Gastrocnemius medialis (tissue), 4 donors: ENCODE data around the gene PSD4. TPM values are rescaled to one million over a fixed set of nuclear protein-coding genes. Genes with fewer than 3 reads are reported as not detected.
A peak's percentile ranks its signal among the peaks of the same experiment; 100 is the strongest.

ENCODE experiments used
- ATAC-seq, 2 donors: fragments of 150-250 bp; one replicate each; pipeline ENCODE4 v1.9.1; 2016
- DNase-seq, 2 donors: peaks; one replicate each; pipeline ENCODE4 v3.0.0-alpha.2; 2019
- H3K27ac ChIP-seq, 4 donors: fragments of 200-600 bp; sonication (generic); 1 replicate in 1 of 4; 2 replicates in 3 of 4; pipeline ENCODE4 v1.5.1; 2016 to 2018; ENCODE audit warnings: mild to moderate bottlenecking in 2 of 4, moderate library complexity in 1 of 4
- H3K27me3 ChIP-seq, 3 donors: fragments of 200-600 bp; sonication (generic) in 2 of 3; 1 replicate in 1 of 3; 2 replicates in 2 of 3; pipeline versions ENCODE4 v1.5.1 to v1.6.0; 2016 to 2019; ENCODE audit warnings: mild to moderate bottlenecking in 1 of 3, moderate library complexity in 1 of 3
- H3K36me3 ChIP-seq, 2 donors: fragments of 200-600 bp; sonication (generic) in 1 of 2; one replicate each; pipeline ENCODE4 v1.5.1; 2017 to 2018
- H3K4me1 ChIP-seq, 2 donors: fragments of 200-600 bp; sonication (generic) in 1 of 2; one replicate each; pipeline ENCODE4 v1.5.1; 2016 to 2017; ENCODE audit warnings: mild to moderate bottlenecking in 2 of 2
- H3K4me3 ChIP-seq, 4 donors: fragments of 200-600 bp; sonication (generic) in 3 of 4; 1 replicate in 1 of 4; 2 replicates in 3 of 4; pipeline ENCODE4 v1.5.1; 2016 to 2019; ENCODE audit warnings: mild to moderate bottlenecking in 2 of 4
- H3K9me3 ChIP-seq, 3 donors: fragments of 200-600 bp; sonication (generic) in 2 of 3; 1 replicate in 1 of 3; 2 replicates in 2 of 3; pipeline ENCODE4 v1.5.1; 2016 to 2019
- CTCF ChIP-seq, 5 experiments: fragments of 450-650 bp in 3 of 5; fragments of 200-600 bp in 2 of 5; sonication (generic) in 2 of 5; IDR thresholded peaks in 4 of 5; conservative IDR thresholded peaks in 1 of 5; 1 replicate in 4 of 5; 2 replicates in 1 of 5; pipeline ENCODE4 v1.5.1; 2016 to 2019; ENCODE audit warnings: antibody characterized with exemption in 5 of 5, mild to moderate bottlenecking in 3 of 5, moderate library complexity in 3 of 5
- POLR2A ChIP-seq, 2 donors: fragments of 450-650 bp; IDR thresholded peaks; one replicate each; pipeline ENCODE4 v1.6.1; 2017; ENCODE audit warnings: antibody characterized with exemption in 2 of 2, mild to moderate bottlenecking in 2 of 2, moderate library complexity in 2 of 2
- in situ Hi-C, 4 donors: fragments of 200-750 bp; cut with MboI; loops; one replicate each; pipeline versions ENCODE4 v1.15.0 to v1.8.0; 2017; ENCODE audit warnings: low sequenced_read_pairs in 4 of 4
- intact Hi-C: fragments of 100-400 bp; cut with DNase I; formaldehyde crosslinking; loops from one replicate; pipeline ENCODE4 v1.15.1; 2023; ENCODE audit warnings: low total_unique reads
- total RNA-seq, 4 donors: library from RNA; depleted of rRNA; stranded (reverse); fragments of >200 nt; gene quantifications; one replicate each; pipeline versions ENCODE4 v1.1.0 to v1.2.3, GENCODE V29; 2016

The PSD4 gene
- total RNA-seq, 4 donors from 2014 or later = 0.32 to 1.3 (median 1.2) TPM

GRCh38 chr2:113155331-113155730, 18.4 kb upstream of the PSD4 start:
- Histone ChIP-seq H3K27ac (no peak overlapping the region), H3K9me3 (no peaks in the 10 kb centered on the region), H3K4me3 (no peak overlapping the region), H3K36me3 (no peaks in the 10 kb centered on the region), H3K27me3 (peaks cover 10 to 15% (median 15%) of the 10 kb centered on the region in 3 donors), H3K4me1 (no peaks in the 10 kb centered on the region)
- in situ Hi-C loops = no loop called here
- no peak for DNase-seq
- TF ChIP-seq CTCF (IDR thresholded peaks at IDR 0.05 in 4 of 5, conservative IDR thresholded peaks at IDR 0.05 in 1 of 5) (no peak), POLR2A (IDR thresholded peaks at IDR 0.05) (no peak)
- intact Hi-C loops = no loop called here
- no peak for ATAC-seq

GRCh38 chr2:113156278-113157117, 17.3 kb upstream of the PSD4 start:
- TF ChIP-seq POLR2A (IDR thresholded peaks at IDR 0.05) = no peak

GRCh38 chr2:113157118-113157896, 16.5 kb upstream of the PSD4 start:
- ATAC-seq = no peak
- H3K27me3 ChIP-seq = peaks cover 10 to 15% (median 15%) of the 10 kb centered on the region in 3 donors
- H3K4me1 ChIP-seq = no peaks in the 10 kb centered on the region
- DNase-seq = no peak
- peak overlapping the region in 1 of 4 donors; percentile 24 for H3K4me3 ChIP-seq
- in situ Hi-C loops (no loop called here), intact Hi-C loops (no loop called here)
- H3K9me3 ChIP-seq = no peaks in the 10 kb centered on the region
- no peak overlapping the region for H3K27ac ChIP-seq
- H3K36me3 ChIP-seq = no peaks in the 10 kb centered on the region
- no peak for TF ChIP-seq CTCF (IDR thresholded peaks at IDR 0.05 in 4 of 5, conservative IDR thresholded peaks at IDR 0.05 in 1 of 5)
- no peak for TF ChIP-seq POLR2A (IDR thresholded peaks at IDR 0.05)

More at GRCh38 chr2:113156278-113157117, 17.3 kb upstream of the PSD4 start:
- H3K9me3 ChIP-seq = no peaks in the 10 kb centered on the region
- peaks cover 10 to 15% (median 15%) of the 10 kb centered on the region in 3 donors for H3K27me3 ChIP-seq
- DNase-seq (no peak), ATAC-seq (no peak)
- H3K4me1 ChIP-seq = no peaks in the 10 kb centered on the region
- no peak overlapping the region for H3K4me3 ChIP-seq
- intact Hi-C loops (no loop called here), in situ Hi-C loops (no loop called here)
- no peak overlapping the region for H3K27ac ChIP-seq
- H3K36me3 ChIP-seq = no peaks in the 10 kb centered on the region

- no peak for TF ChIP-seq POLR2A (IDR thresholded peaks at IDR 0.05)
- no peak for TF ChIP-seq CTCF (IDR thresholded peaks at IDR 0.05 in 4 of 5, conservative IDR thresholded peaks at IDR 0.05 in 1 of 5)
- Histone ChIP-seq H3K36me3 (no peaks in the 10 kb centered on the region), H3K9me3 (no peaks in the 10 kb centered on the region), H3K27ac (no peak overlapping the region), H3K4me3 (peak overlapping the region in 1 of 4 donors; percentile 24), H3K27me3 (peaks cover 10 to 15% (median 15%) of the 10 kb centered on the region in 3 donors), H3K4me1 (no peaks in the 10 kb centered on the region)
- ATAC-seq (no peak), DNase-seq (no peak)
- in situ Hi-C loops = no loop called here
- intact Hi-C loops = no loop called here
These were observed 15.6 kb upstream of the PSD4 start for GRCh38 chr2:113157897-113158753.
